Keratinocyte (primary cell): ENCODE data around the gene NTNG1. TPM values are rescaled to one million over a fixed set of nuclear protein-coding genes. Genes with fewer than 3 reads are reported as not detected.

ENCODE experiments used
- DNase-seq: peaks from one replicate; pipeline ENCODE4 v3.0.0-alpha.2; 2011; ENCODE audit warnings: low read depth, missing footprints, low spot score
- FAIRE-seq: peaks from 2 replicates; lab custom pipeline; 2011; peaks lifted over from hg19 to GRCh38; lab: Jason Lieb, UNC
- H2AFZ ChIP-seq: 2 replicates; pipeline ENCODE4 v1.6.0; 2012; ENCODE audit warnings: low read length, control low read depth, inconsistent platforms; ENCODE audit not compliant: control insufficient read depth
- H3K27ac ChIP-seq: 2 replicates; pipeline ENCODE4 v1.5.1; 2011; ENCODE audit warnings: low read length; ENCODE audit not compliant: control insufficient read depth, insufficient read depth
- H3K27me3 ChIP-seq: 3 replicates; pipeline ENCODE4 v1.6.0; 2011; ENCODE audit warnings: low read length; ENCODE audit not compliant: control insufficient read depth, insufficient read depth; ENCODE audit errors: extremely low read depth
- H3K36me3 ChIP-seq, 2 experiments: 2 replicates in 1 of 2; 3 replicates in 1 of 2; pipeline ENCODE4 v1.5.1; 2011; ENCODE audit warnings: low read length in 2 of 2, mild to moderate bottlenecking in 1 of 2; ENCODE audit not compliant: control insufficient read depth in 2 of 2, insufficient read depth in 2 of 2; ENCODE audit errors: extremely low read depth in 1 of 2
- H3K4me1 ChIP-seq: 3 replicates; pipeline ENCODE4 v1.5.1; 2011; ENCODE audit warnings: low read length; ENCODE audit not compliant: control insufficient read depth, insufficient read depth; ENCODE audit errors: extremely low read depth
- H3K4me2 ChIP-seq: 3 replicates; pipeline ENCODE4 v1.6.0; 2011; ENCODE audit warnings: low read depth, low read length; ENCODE audit not compliant: control insufficient read depth, insufficient read depth; ENCODE audit errors: extremely low read depth
- H3K4me3 ChIP-seq, 3 experiments: fragments of 200-600 bp in 1 of 3; sonication (generic) in 1 of 3; 2 replicates in 2 of 3; 3 replicates in 1 of 3; pipeline ENCODE4 v1.5.1; 2011 to 2016; ENCODE audit warnings: low read length in 3 of 3, mild to moderate bottlenecking in 3 of 3, control low read depth in 2 of 3, inconsistent platforms in 1 of 3, low read depth in 1 of 3, mixed read lengths in 1 of 3, mixed run types in 1 of 3, moderate library complexity in 1 of 3; ENCODE audit not compliant: control insufficient read depth in 2 of 3, insufficient read depth in 2 of 3; ENCODE audit errors: extremely low read depth in 1 of 3
- H3K79me2 ChIP-seq: 2 replicates; pipeline ENCODE4 v1.6.0; 2012; ENCODE audit warnings: low read length; ENCODE audit not compliant: control insufficient read depth, insufficient read depth
- H3K9ac ChIP-seq: 3 replicates; pipeline ENCODE4 v1.6.0; 2011; ENCODE audit warnings: low read length; ENCODE audit not compliant: control insufficient read depth, insufficient read depth; ENCODE audit errors: extremely low read depth
- H3K9me1 ChIP-seq: 3 replicates; pipeline ENCODE4 v1.6.0; 2011; ENCODE audit warnings: low read length; ENCODE audit not compliant: control insufficient read depth, insufficient read depth; ENCODE audit errors: extremely low read depth
- H3K9me3 ChIP-seq: 2 replicates; pipeline ENCODE4 v1.5.1; 2012; ENCODE audit warnings: low read depth, low read length; ENCODE audit not compliant: control insufficient read depth
- H4K20me1 ChIP-seq: 3 replicates; pipeline ENCODE4 v1.6.0; 2011; ENCODE audit warnings: low read length; ENCODE audit not compliant: control insufficient read depth, insufficient read depth; ENCODE audit errors: extremely low read depth
- EZH2 ChIP-seq: IDR thresholded peaks from one replicate; pipeline ENCODE4 v1.6.1; 2012; ENCODE audit warnings: inconsistent platforms, mild to moderate bottlenecking, low read length, moderate library complexity
- dilution Hi-C: fragments of 300-500 bp; cut with MboI; formaldehyde crosslinking; loops from one replicate; pipeline ENCODE4 v1.7.0; 2020; ENCODE audit warnings: low sequenced_read_pairs; ENCODE audit not compliant: extremely low pct_ligation_motif_present
- polyA plus RNA-seq, 5 experiments: library from polyadenylated mRNA; depleted of rRNA in 3 of 5; stranded (reverse) in 3 of 5; stranded (forward) in 1 of 5; unstranded in 1 of 5; fragments of >200 nt; gene quantifications; 1 replicate in 1 of 5; 2 replicates in 3 of 5; 3 replicates in 1 of 5; pipeline versions ENCODE4 v1.2.1 to v1.2.3, GENCODE V29; 2011 to 2012; ENCODE audit warnings: missing spikeins in 2 of 5, low read depth in 1 of 5, low replicate concordance in 1 of 5
- TF ChIP-seq, protein P1 (sequence below), 3 experiments: IDR thresholded peaks in 1 of 3; conservative IDR thresholded peaks in 1 of 3; optimal IDR thresholded peaks in 1 of 3; 2 replicates in 2 of 3; 3 replicates in 1 of 3; pipeline versions ENCODE3 to v1.5.1; 2011; ENCODE audit warnings: low read length in 3 of 3, mild to moderate bottlenecking in 3 of 3, moderate library complexity in 2 of 3, control low read depth in 1 of 3, inconsistent platforms in 1 of 3; ENCODE audit not compliant: insufficient read depth in 2 of 3; ENCODE audit errors: extremely low read depth in 1 of 3

Gene NTNG1
- polyA plus RNA-seq, 1 donor (not counting 4 experiments of a cell fraction or from before 2014, with no cell fraction given) = 8.1 TPM

DNA sequence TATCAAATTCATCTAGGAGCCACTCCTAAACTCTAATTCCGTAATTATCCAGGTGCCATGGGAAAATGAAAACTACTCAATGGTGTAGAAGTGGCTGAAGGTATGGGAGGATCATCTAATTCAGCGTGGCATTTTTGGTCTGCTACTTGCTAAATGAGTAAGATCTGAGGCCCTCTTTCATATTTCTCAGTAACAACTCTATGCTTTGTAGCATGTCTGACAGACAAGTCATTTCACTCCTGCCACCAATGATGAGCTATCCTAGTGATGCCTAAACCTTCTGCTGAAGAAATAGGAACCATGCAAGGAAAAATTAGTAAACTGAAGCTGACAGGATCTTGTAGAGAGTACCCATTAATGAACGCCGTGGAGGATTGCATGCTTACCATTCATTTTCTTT, 145.3 kb downstream of the NTNG1 start:
- no peak for TF ChIP-seq EZH2
- TF ChIP-seq, protein P1, sequence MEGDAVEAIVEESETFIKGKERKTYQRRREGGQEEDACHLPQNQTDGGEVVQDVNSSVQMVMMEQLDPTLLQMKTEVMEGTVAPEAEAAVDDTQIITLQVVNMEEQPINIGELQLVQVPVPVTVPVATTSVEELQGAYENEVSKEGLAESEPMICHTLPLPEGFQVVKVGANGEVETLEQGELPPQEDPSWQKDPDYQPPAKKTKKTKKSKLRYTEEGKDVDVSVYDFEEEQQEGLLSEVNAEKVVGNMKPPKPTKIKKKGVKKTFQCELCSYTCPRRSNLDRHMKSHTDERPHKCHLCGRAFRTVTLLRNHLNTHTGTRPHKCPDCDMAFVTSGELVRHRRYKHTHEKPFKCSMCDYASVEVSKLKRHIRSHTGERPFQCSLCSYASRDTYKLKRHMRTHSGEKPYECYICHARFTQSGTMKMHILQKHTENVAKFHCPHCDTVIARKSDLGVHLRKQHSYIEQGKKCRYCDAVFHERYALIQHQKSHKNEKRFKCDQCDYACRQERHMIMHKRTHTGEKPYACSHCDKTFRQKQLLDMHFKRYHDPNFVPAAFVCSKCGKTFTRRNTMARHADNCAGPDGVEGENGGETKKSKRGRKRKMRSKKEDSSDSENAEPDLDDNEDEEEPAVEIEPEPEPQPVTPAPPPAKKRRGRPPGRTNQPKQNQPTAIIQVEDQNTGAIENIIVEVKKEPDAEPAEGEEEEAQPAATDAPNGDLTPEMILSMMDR (optimal IDR thresholded peaks at IDR 0.05 in 1 of 3, IDR thresholded peaks at IDR 0.05 in 1 of 3, conservative IDR thresholded peaks at IDR 0.05 in 1 of 3; ENCODE audit: extremely low read depth in 1 of 3, insufficient read depth in 2 of 3, low read length in 3 of 3) = no peak
- Histone ChIP-seq H3K4me1 (no peaks in the 10 kb centered on the region), H3K27ac (no peak overlapping the region), H3K9ac (no peak overlapping the region), H3K27me3 (no peaks in the 10 kb centered on the region), H2AFZ (no peak overlapping the region), H3K9me1 (no peaks in the 10 kb centered on the region), H3K79me2 (no peaks in the 10 kb centered on the region), H3K4me3 (no peak overlapping the region), H3K9me3 (no peaks in the 10 kb centered on the region), H4K20me1 (no peaks in the 10 kb centered on the region), H3K36me3 (no peaks in the 10 kb centered on the region), H3K4me2 (no peak overlapping the region)
- dilution Hi-C loops = no loop called here
- DNase-seq = no peak
- no peak for FAIRE-seq

DNA sequence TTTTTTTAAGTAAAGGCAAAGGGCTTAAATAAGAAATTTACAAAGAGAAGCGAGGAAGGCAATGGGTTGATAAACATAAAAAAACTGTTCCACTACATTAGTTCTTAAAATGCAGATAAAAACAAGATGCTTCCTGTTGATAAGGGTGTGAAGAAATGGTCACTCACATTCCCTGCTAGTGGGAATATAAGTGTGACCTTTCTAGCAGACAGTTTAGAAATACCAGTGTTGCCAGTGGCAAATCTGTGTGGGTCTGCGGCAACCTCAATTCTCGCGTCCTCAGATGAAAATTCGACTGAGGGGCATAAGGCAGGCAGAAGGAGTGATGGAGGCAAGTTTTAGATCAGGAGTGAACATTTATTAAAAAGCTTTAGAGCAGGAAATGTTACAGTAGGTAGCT, 151.1 kb downstream of the NTNG1 start:
- FAIRE-seq = no peak
- dilution Hi-C loops = no loop called here
- TF ChIP-seq EZH2 = no peak

More for the DNA sequence above, 151.1 kb downstream of the NTNG1 start:
- H2AFZ ChIP-seq = no peak overlapping the region
- no peaks in the 10 kb centered on the region for H3K9me3 ChIP-seq
- H4K20me1 ChIP-seq = no peaks in the 10 kb centered on the region
- no peaks in the 10 kb centered on the region for H3K9me1 ChIP-seq
- H3K36me3 ChIP-seq = no peaks in the 10 kb centered on the region
- H3K79me2 ChIP-seq = no peaks in the 10 kb centered on the region
- no peaks in the 10 kb centered on the region for H3K4me1 ChIP-seq
- no peak overlapping the region for H3K27ac ChIP-seq
- H3K4me2 ChIP-seq = no peak overlapping the region
- no peak overlapping the region for H3K4me3 ChIP-seq
- no peak for DNase-seq
- no peaks in the 10 kb centered on the region for H3K27me3 ChIP-seq
- no peak overlapping the region for H3K9ac ChIP-seq
